ENCODE results near the gene HOPX. TPM values are rescaled to one million over a fixed set of nuclear protein-coding genes. Genes with fewer than 3 reads are reported as not detected.

The HOPX gene
- total and polyA plus RNA-seq, 2 experiments from 2014 or later, result not detected

DNA sequence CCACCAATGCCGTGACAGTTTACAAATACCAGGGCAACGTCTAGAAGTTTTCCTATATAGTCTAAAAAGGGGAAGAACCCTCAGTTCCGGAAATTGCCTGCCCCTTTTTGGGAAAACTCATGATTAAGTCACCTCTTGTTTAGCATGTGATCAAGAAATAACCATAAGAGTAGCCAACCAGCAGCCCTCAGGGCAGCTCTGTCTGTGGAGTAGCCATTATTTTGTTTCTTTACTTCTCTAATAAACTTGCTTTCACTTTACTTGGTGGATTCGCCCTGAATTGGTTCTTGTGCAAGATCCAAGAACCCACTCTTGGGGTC lies 20.0 kb upstream of the HOPX start (continued):
- TF ChIP-seq, protein P1, sequence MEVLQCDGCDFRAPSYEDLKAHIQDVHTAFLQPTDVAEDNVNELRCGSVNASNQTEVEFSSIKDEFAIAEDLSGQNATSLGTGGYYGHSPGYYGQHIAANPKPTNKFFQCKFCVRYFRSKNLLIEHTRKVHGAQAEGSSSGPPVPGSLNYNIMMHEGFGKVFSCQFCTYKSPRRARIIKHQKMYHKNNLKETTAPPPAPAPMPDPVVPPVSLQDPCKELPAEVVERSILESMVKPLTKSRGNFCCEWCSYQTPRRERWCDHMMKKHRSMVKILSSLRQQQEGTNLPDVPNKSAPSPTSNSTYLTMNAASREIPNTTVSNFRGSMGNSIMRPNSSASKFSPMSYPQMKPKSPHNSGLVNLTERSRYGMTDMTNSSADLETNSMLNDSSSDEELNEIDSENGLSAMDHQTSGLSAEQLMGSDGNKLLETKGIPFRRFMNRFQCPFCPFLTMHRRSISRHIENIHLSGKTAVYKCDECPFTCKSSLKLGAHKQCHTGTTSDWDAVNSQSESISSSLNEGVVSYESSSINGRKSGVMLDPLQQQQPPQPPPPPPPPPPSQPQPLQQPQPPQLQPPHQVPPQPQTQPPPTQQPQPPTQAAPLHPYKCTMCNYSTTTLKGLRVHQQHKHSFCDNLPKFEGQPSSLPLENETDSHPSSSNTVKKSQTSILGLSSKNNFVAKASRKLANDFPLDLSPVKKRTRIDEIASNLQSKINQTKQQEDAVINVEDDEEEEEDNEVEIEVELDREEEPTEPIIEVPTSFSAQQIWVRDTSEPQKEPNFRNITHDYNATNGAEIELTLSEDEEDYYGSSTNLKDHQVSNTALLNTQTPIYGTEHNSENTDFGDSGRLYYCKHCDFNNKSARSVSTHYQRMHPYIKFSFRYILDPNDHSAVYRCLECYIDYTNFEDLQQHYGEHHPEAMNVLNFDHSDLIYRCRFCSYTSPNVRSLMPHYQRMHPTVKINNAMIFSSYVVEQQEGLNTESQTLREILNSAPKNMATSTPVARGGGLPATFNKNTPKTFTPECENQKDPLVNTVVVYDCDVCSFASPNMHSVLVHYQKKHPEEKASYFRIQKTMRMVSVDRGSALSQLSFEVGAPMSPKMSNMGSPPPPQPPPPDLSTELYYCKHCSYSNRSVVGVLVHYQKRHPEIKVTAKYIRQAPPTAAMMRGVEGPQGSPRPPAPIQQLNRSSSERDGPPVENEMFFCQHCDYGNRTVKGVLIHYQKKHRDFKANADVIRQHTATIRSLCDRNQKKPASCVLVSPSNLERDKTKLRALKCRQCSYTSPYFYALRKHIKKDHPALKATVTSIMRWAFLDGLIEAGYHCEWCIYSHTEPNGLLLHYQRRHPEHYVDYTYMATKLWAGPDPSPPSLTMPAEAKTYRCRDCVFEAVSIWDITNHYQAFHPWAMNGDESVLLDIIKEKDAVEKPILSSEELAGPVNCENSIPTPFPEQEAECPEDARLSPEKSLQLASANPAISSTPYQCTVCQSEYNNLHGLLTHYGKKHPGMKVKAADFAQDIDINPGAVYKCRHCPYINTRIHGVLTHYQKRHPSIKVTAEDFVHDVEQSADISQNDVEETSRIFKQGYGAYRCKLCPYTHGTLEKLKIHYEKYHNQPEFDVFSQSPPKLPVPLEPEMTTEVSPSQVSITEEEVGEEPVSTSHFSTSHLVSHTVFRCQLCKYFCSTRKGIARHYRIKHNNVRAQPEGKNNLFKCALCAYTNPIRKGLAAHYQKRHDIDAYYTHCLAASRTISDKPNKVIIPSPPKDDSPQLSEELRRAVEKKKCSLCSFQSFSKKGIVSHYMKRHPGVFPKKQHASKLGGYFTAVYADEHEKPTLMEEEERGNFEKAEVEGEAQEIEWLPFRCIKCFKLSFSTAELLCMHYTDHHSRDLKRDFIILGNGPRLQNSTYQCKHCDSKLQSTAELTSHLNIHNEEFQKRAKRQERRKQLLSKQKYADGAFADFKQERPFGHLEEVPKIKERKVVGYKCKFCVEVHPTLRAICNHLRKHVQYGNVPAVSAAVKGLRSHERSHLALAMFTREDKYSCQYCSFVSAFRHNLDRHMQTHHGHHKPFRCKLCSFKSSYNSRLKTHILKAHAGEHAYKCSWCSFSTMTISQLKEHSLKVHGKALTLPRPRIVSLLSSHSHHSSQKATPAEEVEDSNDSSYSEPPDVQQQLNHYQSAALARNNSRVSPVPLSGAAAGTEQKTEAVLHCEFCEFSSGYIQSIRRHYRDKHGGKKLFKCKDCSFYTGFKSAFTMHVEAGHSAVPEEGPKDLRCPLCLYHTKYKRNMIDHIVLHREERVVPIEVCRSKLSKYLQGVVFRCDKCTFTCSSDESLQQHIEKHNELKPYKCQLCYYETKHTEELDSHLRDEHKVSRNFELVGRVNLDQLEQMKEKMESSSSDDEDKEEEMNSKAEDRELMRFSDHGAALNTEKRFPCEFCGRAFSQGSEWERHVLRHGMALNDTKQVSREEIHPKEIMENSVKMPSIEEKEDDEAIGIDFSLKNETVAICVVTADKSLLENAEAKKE (CRISPR knock-in tag; IDR thresholded peaks at IDR 0.05), result no peak
- TF ChIP-seq EZH2phosphoT487 (IDR thresholded peaks at IDR 0.05; ENCODE audit: unreplicated experiment) (no peak), ZNF114 (CRISPR knock-in tag; IDR thresholded peaks at IDR 0.05) (no peak), STAT1 (IDR thresholded peaks at IDR 0.05; ENCODE audit: unreplicated experiment) (no peak), POLR2AphosphoS5 (IDR thresholded peaks at IDR 0.05; ENCODE audit: low read depth) (no peak), JUNB (IDR thresholded peaks at IDR 0.05; ENCODE audit: unreplicated experiment) (no peak)
- TF ChIP-seq, protein P2, sequence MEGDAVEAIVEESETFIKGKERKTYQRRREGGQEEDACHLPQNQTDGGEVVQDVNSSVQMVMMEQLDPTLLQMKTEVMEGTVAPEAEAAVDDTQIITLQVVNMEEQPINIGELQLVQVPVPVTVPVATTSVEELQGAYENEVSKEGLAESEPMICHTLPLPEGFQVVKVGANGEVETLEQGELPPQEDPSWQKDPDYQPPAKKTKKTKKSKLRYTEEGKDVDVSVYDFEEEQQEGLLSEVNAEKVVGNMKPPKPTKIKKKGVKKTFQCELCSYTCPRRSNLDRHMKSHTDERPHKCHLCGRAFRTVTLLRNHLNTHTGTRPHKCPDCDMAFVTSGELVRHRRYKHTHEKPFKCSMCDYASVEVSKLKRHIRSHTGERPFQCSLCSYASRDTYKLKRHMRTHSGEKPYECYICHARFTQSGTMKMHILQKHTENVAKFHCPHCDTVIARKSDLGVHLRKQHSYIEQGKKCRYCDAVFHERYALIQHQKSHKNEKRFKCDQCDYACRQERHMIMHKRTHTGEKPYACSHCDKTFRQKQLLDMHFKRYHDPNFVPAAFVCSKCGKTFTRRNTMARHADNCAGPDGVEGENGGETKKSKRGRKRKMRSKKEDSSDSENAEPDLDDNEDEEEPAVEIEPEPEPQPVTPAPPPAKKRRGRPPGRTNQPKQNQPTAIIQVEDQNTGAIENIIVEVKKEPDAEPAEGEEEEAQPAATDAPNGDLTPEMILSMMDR (conservative IDR thresholded peaks at IDR 0.05; ENCODE audit: low read depth in 2 of 2), result no peak

DNA sequence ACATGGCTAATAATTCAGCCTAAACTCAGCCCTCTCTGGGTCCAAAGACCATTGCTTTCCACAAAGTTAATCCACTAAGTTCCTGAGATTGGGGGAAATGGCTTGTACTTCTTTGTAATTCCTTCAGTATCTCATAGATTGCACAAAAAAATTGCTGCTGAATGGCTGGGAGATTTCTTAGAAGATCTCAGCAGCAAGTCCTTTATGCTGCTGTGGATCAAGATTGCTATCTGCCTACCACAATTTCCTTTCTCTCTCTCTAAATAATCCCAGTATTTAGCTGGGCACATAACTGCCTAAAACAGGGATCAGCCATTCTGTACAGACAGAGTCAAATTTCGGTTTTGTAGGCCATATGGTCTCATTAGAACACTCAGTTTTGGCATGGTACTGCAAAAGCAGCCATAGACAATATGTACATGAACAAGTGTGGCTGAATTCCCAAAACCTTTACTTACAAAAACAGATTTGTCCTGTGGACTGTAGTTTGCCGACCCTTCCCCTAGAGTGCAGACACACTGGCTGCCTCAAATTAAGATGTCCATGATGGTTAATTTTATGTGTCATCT lies 18.5 kb upstream of the HOPX start:
- Histone ChIP-seq H3K9me2 (ENCODE audit: insufficient read depth) (peaks cover 8% of the 10 kb centered on the region), H3K36me3 (ENCODE audit: insufficient read depth) (no peaks in the 10 kb centered on the region), H3F3A (replicated peaks; ENCODE audit: low read depth) (no peaks in the 10 kb centered on the region), H2AFZ (no peak overlapping the region), H3K79me2 (replicated peaks; ENCODE audit: insufficient read depth) (no peaks in the 10 kb centered on the region), H4K20me1 (replicated peaks; ENCODE audit: insufficient read depth) (no peaks in the 10 kb centered on the region), H3K4me2 (no peak overlapping the region), H3K4me3 (no peak overlapping the region), H3K27ac (ENCODE audit: low read depth) (no peak overlapping the region), H3K4me1 (ENCODE audit: insufficient read depth) (peaks cover 11% of the 10 kb centered on the region; the same call in 1 of the 2 replicates), H3K27me3 (ENCODE audit: insufficient read depth) (no peaks in the 10 kb centered on the region)
- no peaks in the 10 kb centered on the region for H3K36me3 Mint-ChIP-seq (ENCODE audit: low read depth)
- peaks cover 3% of the 10 kb centered on the region for H3K27me3 Mint-ChIP-seq (ENCODE audit: insufficient read depth, low read depth, poor library complexity)
- H3K27ac Mint-ChIP-seq, result no peak overlapping the region
- peaks cover 17% of the 10 kb centered on the region for H3K4me1 Mint-ChIP-seq
- ATAC-seq (no peak), DNase-seq (ENCODE audit: low spot score) (no peak)
- H3K4me3 Mint-ChIP-seq, result no peak overlapping the region
- no peak for TF ChIP-seq POLR2AphosphoS5 (IDR thresholded peaks at IDR 0.05; ENCODE audit: low read depth)
- H3K9me3 Mint-ChIP-seq, result no peaks in the 10 kb centered on the region; the same call in 2 of the 3 replicates
